GM12878 (cell line): ENCODE results near the gene NUDCD2. TPM values are rescaled to one million over a fixed set of nuclear protein-coding genes. Genes with fewer than 3 reads are reported as not detected.

ENCODE experiments used
- ATAC-seq: fragments of 200-7000 bp; cut with Tn5 transposase; 3 replicates; pipeline ENCODE4 v1.9.1; 2020; ENCODE audit warnings: mild to moderate bottlenecking, moderate library complexity
- BruUV-seq: library from RNA; stranded (reverse); fragments of 400-500 nt; replicated peaks from 2 replicates; lab custom pipeline; 2021; lab: Mats Ljungman, UMichigan
- CTCF ChIA-PET: fragments of 300-600 bp; sonication (Branson Sonifier 250); formaldehyde crosslinking; extraction: SDS; loops from one replicate; lab custom pipeline; 2021; ENCODE audit warnings: inconsistent platforms; lab: Yijun Ruan, JAX
- POLR2A ChIA-PET: fragments of 350-600 bp; formaldehyde crosslinking; extraction: SDS; loops from one replicate; lab custom pipeline; 2021; ENCODE audit warnings: inconsistent platforms; lab: Charles Lee
- RAD21 ChIA-PET: fragments of 300-600 bp; sonication (Branson Sonifier 250); formaldehyde crosslinking; loops from one replicate; lab custom pipeline; 2023; ENCODE audit warnings: antibody characterized with exemption; ENCODE audit not compliant: unreplicated experiment; lab: Charles Lee
- SMC1A ChIA-PET: fragments of 300-600 bp; sonication (Branson Sonifier 250); formaldehyde crosslinking; loops from one replicate; lab custom pipeline; 2023; ENCODE audit not compliant: unreplicated experiment, uncharacterized antibody; lab: Charles Lee
- DNase-seq: peaks from one replicate; pipeline ENCODE4 v3.0.0-alpha.2; 2011; ENCODE audit warnings: low read depth, low spot score
- FAIRE-seq: peaks from 3 replicates; lab custom pipeline; 2011; peaks lifted over from hg19 to GRCh38; lab: Jason Lieb, UNC
- H2AFZ ChIP-seq: 2 replicates; pipeline ENCODE4 v1.6.0; 2011; ENCODE audit warnings: low read depth, low read length, control low read depth; ENCODE audit not compliant: control insufficient read depth
- H3K27ac ChIP-seq: 2 replicates; pipeline ENCODE4 v1.5.1; 2011; ENCODE audit warnings: control low read depth; ENCODE audit not compliant: control insufficient read depth, insufficient read depth
- H3K27me3 ChIP-seq, 2 experiments: replicated peaks in 1 of 2; 2 replicates each; pipeline versions ENCODE4 v1.6.0 to v1.6.1; 2011; ENCODE audit warnings: low read length in 1 of 2; ENCODE audit not compliant: control insufficient read depth in 2 of 2, insufficient read depth in 2 of 2
- H3K36me3 ChIP-seq, 2 experiments: 2 replicates each; pipeline ENCODE4 v1.5.1; 2011; ENCODE audit warnings: low read length in 1 of 2; ENCODE audit not compliant: control insufficient read depth in 2 of 2, insufficient read depth in 2 of 2
- H3K4me1 ChIP-seq: 2 replicates; pipeline ENCODE4 v1.6.1; 2011; ENCODE audit warnings: mild to moderate bottlenecking, low read length, moderate library complexity, mixed read lengths; ENCODE audit not compliant: control insufficient read depth, insufficient read depth
- H3K4me2 ChIP-seq: 2 replicates; pipeline ENCODE4 v1.6.0; 2011; ENCODE audit warnings: control low read depth; ENCODE audit not compliant: control insufficient read depth, insufficient read depth
- H3K4me3 ChIP-seq: fragments of 200-600 bp; sonication (generic); 2 replicates; pipeline ENCODE4 v1.5.1; 2016
- H3K79me2 ChIP-seq: 2 replicates; pipeline ENCODE4 v1.6.0; 2011; ENCODE audit warnings: low read length; ENCODE audit not compliant: control insufficient read depth, insufficient read depth
- H3K9ac ChIP-seq: 2 replicates; pipeline ENCODE4 v1.8.0; 2011; ENCODE audit warnings: low read length, control low read depth, mixed read lengths; ENCODE audit not compliant: control insufficient read depth, insufficient read depth
- H3K9me3 ChIP-seq: replicated peaks from 3 replicates; pipeline ENCODE4 v1.5.1; 2011; ENCODE audit warnings: mild to moderate bottlenecking, low read length; ENCODE audit not compliant: control insufficient read depth, insufficient read depth
- H4K20me1 ChIP-seq: 2 replicates; pipeline ENCODE4 v1.6.0; 2011; ENCODE audit not compliant: control insufficient read depth, insufficient read depth
- CHD1 ChIP-seq: IDR thresholded peaks from 2 replicates; pipeline ENCODE4 v1.6.1; 2012; ENCODE audit warnings: low read depth, low read length, improper control_type of control experiment
- ESRRA ChIP-seq: IDR thresholded peaks from 2 replicates; pipeline ENCODE4 v1.6.1; 2012; ENCODE audit warnings: mild to moderate bottlenecking, low read length, improper control_type of control experiment
- SUPT20H ChIP-seq: IDR thresholded peaks from 2 replicates; pipeline ENCODE4 v1.6.1; 2011; ENCODE audit warnings: low read depth, mild to moderate bottlenecking, low read length, moderate library complexity, borderline replicate concordance; ENCODE audit not compliant: control insufficient read depth
- WGBS: methylation state at CpG from one replicate; pipeline ENCODE4 v1.1.6; 2016; ENCODE audit warnings: low lambda C conversion rate; ENCODE audit not compliant: insufficient replicate concordance, insufficient coverage; ENCODE audit errors: missing lambda C conversion rate; 5-methylcytosine and 5-hydroxymethylcytosine counted together
- in situ Hi-C: fragments of 300-500 bp; cut with MboI; formaldehyde crosslinking; loops from 9 replicates; pipeline ENCODE4 v1.14.3; 2018; ENCODE audit warnings: mixed read lengths
- intact Hi-C: fragments of 100-400 bp; cut with micrococcal nuclease; formaldehyde crosslinking; loops from one replicate; pipeline ENCODE4 v1.14.2; 2022; ENCODE audit not compliant: unreplicated experiment
- polyA plus RNA-seq, 11 experiments: library from polyadenylated mRNA; depleted of rRNA in 4 of 11; unstranded in 6 of 11; stranded (reverse) in 5 of 11; fragments of >200 nt; fragmentation: Nextera tagmentation in 4 of 11; fragmentation: Illumina TruSeq in 1 of 11; extraction: Ambion mirVana in 4 of 11; extraction: Trizol in 1 of 11; gene quantifications; 1 replicate in 1 of 11; 2 replicates in 10 of 11; pipeline versions ENCODE4 v1.2.1 to v1.2.3, GENCODE V29; 2011 to 2016; ENCODE audit warnings: inconsistent platforms in 2 of 11, missing spikeins in 2 of 11, low read depth in 1 of 11
- total RNA-seq, 4 experiments: library from RNA; depleted of rRNA in 3 of 4; stranded (reverse); fragments of >200 nt in 3 of 4; fragmentation: Illumina TruSeq in 1 of 4; extraction: Trizol in 1 of 4; gene quantifications; 2 replicates each; pipeline versions ENCODE4 v1.2.1 to v1.2.3, GENCODE V29; 2013 to 2021
- TF ChIP-seq, protein P1 (sequence below): IDR thresholded peaks from 2 replicates; pipeline ENCODE4 v1.6.1; 2012; ENCODE audit warnings: improper control_type of control experiment, low read depth, low read length; ENCODE audit not compliant: insufficient replicate concordance
- TF ChIP-seq, protein P2 (sequence below): IDR thresholded peaks from 2 replicates; pipeline ENCODE4 v1.6.1; 2011; ENCODE audit warnings: mild to moderate bottlenecking, low read depth, low read length, moderate library complexity; ENCODE audit not compliant: insufficient replicate concordance
- TF ChIP-seq, protein P3 (sequence below): fragments of 450-650 bp; IDR thresholded peaks from 2 replicates; pipeline ENCODE4 v1.6.1; 2016; ENCODE audit warnings: mild to moderate bottlenecking
- TF ChIP-seq, protein P4 (sequence below), 3 experiments: IDR thresholded peaks in 2 of 3; conservative IDR thresholded peaks in 1 of 3; 2 replicates each; pipeline ENCODE4 v1.5.1; 2011; ENCODE audit warnings: low read depth in 3 of 3, low read length in 3 of 3, mild to moderate bottlenecking in 3 of 3, control low read depth in 2 of 3, moderate library complexity in 2 of 3, inconsistent platforms in 1 of 3, mixed read lengths in 1 of 3; ENCODE audit not compliant: control insufficient read depth in 2 of 3, insufficient read depth in 1 of 3; ENCODE audit errors: extremely low read depth in 1 of 3

NUDCD2 gene
- total and polyA plus RNA-seq, 10 of the 15 experiments (the other 5 are each of a cell fraction or from before 2014, with no cell fraction given): 9.1 to 133 (median 24.6) TPM

DNA sequence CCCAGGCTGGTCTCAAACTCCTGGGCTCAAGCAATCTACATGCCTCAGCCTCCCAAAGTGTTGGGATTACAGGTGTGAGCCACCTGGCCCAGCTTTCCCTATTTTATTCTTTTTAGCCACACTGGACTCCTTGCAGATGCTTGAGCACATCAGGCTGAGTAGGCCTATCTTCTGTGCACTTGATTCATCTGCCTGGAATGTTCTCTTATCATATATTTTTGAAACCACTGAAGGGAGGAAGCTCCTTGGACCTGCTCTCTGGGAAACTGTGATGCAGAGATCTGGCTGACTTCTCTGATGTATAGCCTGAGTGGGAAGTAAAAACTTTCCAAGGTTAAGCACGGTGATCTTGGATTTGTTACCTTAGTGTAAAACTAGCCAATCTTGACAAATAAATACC is 39.0 kb upstream of the NUDCD2 start:
- Histone ChIP-seq H3K9ac (no peak overlapping the region), H3K27me3 (no peaks in the 10 kb centered on the region), H4K20me1 (no peaks in the 10 kb centered on the region)
- TF ChIP-seq SUPT20H (no peak), CHD1 (no peak), ESRRA (no peak)
- TF ChIP-seq, protein P1, sequence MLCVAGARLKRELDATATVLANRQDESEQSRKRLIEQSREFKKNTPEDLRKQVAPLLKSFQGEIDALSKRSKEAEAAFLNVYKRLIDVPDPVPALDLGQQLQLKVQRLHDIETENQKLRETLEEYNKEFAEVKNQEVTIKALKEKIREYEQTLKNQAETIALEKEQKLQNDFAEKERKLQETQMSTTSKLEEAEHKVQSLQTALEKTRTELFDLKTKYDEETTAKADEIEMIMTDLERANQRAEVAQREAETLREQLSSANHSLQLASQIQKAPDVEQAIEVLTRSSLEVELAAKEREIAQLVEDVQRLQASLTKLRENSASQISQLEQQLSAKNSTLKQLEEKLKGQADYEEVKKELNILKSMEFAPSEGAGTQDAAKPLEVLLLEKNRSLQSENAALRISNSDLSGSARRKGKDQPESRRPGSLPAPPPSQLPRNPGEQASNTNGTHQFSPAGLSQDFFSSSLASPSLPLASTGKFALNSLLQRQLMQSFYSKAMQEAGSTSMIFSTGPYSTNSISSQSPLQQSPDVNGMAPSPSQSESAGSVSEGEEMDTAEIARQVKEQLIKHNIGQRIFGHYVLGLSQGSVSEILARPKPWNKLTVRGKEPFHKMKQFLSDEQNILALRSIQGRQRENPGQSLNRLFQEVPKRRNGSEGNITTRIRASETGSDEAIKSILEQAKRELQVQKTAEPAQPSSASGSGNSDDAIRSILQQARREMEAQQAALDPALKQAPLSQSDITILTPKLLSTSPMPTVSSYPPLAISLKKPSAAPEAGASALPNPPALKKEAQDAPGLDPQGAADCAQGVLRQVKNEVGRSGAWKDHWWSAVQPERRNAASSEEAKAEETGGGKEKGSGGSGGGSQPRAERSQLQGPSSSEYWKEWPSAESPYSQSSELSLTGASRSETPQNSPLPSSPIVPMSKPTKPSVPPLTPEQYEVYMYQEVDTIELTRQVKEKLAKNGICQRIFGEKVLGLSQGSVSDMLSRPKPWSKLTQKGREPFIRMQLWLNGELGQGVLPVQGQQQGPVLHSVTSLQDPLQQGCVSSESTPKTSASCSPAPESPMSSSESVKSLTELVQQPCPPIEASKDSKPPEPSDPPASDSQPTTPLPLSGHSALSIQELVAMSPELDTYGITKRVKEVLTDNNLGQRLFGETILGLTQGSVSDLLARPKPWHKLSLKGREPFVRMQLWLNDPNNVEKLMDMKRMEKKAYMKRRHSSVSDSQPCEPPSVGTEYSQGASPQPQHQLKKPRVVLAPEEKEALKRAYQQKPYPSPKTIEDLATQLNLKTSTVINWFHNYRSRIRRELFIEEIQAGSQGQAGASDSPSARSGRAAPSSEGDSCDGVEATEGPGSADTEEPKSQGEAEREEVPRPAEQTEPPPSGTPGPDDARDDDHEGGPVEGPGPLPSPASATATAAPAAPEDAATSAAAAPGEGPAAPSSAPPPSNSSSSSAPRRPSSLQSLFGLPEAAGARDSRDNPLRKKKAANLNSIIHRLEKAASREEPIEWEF: no peak
- TF ChIP-seq, protein P2, sequence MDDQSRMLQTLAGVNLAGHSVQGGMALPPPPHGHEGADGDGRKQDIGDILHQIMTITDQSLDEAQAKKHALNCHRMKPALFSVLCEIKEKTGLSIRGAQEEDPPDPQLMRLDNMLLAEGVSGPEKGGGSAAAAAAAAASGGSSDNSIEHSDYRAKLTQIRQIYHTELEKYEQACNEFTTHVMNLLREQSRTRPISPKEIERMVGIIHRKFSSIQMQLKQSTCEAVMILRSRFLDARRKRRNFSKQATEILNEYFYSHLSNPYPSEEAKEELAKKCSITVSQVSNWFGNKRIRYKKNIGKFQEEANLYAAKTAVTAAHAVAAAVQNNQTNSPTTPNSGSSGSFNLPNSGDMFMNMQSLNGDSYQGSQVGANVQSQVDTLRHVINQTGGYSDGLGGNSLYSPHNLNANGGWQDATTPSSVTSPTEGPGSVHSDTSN: no peak
- TF ChIP-seq, protein P3, sequence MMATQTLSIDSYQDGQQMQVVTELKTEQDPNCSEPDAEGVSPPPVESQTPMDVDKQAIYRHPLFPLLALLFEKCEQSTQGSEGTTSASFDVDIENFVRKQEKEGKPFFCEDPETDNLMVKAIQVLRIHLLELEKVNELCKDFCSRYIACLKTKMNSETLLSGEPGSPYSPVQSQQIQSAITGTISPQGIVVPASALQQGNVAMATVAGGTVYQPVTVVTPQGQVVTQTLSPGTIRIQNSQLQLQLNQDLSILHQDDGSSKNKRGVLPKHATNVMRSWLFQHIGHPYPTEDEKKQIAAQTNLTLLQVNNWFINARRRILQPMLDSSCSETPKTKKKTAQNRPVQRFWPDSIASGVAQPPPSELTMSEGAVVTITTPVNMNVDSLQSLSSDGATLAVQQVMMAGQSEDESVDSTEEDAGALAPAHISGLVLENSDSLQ: no peak
- TF ChIP-seq, protein P4, sequence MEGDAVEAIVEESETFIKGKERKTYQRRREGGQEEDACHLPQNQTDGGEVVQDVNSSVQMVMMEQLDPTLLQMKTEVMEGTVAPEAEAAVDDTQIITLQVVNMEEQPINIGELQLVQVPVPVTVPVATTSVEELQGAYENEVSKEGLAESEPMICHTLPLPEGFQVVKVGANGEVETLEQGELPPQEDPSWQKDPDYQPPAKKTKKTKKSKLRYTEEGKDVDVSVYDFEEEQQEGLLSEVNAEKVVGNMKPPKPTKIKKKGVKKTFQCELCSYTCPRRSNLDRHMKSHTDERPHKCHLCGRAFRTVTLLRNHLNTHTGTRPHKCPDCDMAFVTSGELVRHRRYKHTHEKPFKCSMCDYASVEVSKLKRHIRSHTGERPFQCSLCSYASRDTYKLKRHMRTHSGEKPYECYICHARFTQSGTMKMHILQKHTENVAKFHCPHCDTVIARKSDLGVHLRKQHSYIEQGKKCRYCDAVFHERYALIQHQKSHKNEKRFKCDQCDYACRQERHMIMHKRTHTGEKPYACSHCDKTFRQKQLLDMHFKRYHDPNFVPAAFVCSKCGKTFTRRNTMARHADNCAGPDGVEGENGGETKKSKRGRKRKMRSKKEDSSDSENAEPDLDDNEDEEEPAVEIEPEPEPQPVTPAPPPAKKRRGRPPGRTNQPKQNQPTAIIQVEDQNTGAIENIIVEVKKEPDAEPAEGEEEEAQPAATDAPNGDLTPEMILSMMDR (IDR thresholded peaks at IDR 0.05 in 2 of 3, conservative IDR thresholded peaks at IDR 0.05 in 1 of 3; ENCODE audit: control insufficient read depth in 2 of 3, extremely low read depth in 1 of 3, insufficient read depth in 1 of 3, low read depth in 3 of 3, low read length in 3 of 3): no peak
- TF ChIP-seq, all 136 proteins: peak for 0
- Histone ChIP-seq H3K27ac (no peak overlapping the region), H3K9me3 (no peaks in the 10 kb centered on the region), H3K4me3 (no peak overlapping the region), H3K4me2 (no peak overlapping the region), H3K4me1 (no peaks in the 10 kb centered on the region), H2AFZ (no peak overlapping the region), H3K36me3 (no peaks in the 10 kb centered on the region), H3K79me2 (peaks cover 3% of the 10 kb centered on the region)
- ChIA-PET SMC1A (interaction anchor here (0.6 to 2.0 kb wide), 6 partner anchors 9 to 60 kb away, joined by 3 to 7 read pairs (median 4); partner anchors contain the start of genes HMMR and NUDCD2), CTCF (interaction anchor here (1.5 kb wide), 1 partner anchor 9 kb away, joined by 5 read pairs; no protein-coding TSS in a partner anchor), RAD21 (interaction anchor here (1.0 kb wide), 1 partner anchor 10 kb away, joined by 3 read pairs; no protein-coding TSS in a partner anchor), POLR2A (interaction anchor here (1.0 to 1.2 kb wide), 2 partner anchors 37 to 59 kb away, joined by 3 read pairs; no protein-coding TSS in a partner anchor)
- no peak for FAIRE-seq
- intact Hi-C loops (no loop called here), in situ Hi-C loops (no loop called here)
- ATAC-seq: no peak
- DNase-seq: no peak
- BruUV-seq: no TSS peak
- 100% methylated on average over 1 of the region's 1 CpG for WGBS
